ENCODE results near the gene NAPB. TPM values are rescaled to one million over a fixed set of nuclear protein-coding genes. Genes with fewer than 3 reads are reported as not detected.

Gene NAPB
- total RNA-seq, 1 donor from 2014 or later, result 4.0 TPM

GRCh38 chr20:23437126-23437899 lies 16.0 kb upstream of the NAPB start:
- ATAC-seq, result no peak

DNA sequence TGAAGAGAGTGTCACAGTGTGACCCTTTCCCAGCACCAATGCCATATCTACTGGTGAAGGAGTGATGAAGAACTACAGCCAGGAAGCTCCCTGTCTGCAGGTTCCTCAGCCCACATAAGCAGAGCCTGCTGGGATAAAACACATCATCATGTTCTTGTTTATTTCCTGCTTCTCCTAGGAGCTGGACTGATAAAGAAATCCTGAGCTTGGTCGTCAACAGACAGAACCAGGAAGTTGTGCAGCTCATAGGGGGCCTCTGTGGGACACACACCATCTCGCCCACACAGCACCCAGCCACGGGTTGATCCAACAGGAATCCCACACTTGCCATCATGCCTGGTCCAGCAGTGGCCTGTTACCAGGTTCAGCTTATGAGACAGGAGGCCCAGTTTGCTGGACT lies 15.4 kb upstream of the NAPB start:
- no peak for ATAC-seq

DNA sequence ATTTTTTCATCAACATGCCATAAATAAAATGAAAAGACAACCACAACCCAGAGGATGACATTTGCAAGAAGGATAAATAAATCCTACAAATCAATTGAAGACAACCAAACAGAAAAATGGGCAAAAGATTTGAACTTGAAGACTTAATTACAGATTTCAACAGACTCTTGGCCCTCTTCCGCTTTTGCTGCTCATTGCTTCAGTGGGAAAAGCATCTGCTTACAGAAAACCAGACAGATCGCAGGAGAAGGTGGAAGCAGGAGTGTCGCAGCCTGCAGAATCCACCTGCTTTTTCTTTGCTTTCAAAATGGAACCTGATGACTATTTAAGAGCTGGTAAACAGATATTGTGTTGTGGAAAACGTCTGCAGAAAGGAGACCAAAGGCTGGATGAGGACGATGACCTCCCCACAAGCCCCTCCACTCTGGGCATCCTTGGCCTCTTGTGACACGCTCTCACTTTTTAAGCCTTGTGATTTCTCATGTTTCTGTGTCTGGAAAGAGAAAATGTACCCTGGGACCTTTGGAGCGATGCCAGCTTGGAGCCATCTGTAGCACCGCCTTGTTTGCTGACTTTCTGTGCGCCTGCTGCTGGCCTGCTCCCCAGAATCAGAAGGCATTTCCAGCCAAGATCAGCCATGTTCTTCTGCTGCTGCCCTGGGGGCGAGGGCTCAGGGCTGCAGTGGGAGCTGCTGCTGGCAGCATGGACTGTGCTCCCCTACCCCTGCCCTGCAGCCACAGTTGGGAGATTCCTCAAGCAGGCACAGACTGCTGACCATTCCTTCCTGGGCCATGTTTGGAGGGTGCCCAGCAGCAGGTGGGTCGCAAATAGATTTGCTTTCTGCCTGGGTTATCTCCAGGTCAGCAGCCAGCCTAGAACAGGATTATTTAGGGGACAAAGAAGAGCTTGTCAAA lies 14.6 kb upstream of the NAPB start:
- ATAC-seq, result no peak

DNA sequence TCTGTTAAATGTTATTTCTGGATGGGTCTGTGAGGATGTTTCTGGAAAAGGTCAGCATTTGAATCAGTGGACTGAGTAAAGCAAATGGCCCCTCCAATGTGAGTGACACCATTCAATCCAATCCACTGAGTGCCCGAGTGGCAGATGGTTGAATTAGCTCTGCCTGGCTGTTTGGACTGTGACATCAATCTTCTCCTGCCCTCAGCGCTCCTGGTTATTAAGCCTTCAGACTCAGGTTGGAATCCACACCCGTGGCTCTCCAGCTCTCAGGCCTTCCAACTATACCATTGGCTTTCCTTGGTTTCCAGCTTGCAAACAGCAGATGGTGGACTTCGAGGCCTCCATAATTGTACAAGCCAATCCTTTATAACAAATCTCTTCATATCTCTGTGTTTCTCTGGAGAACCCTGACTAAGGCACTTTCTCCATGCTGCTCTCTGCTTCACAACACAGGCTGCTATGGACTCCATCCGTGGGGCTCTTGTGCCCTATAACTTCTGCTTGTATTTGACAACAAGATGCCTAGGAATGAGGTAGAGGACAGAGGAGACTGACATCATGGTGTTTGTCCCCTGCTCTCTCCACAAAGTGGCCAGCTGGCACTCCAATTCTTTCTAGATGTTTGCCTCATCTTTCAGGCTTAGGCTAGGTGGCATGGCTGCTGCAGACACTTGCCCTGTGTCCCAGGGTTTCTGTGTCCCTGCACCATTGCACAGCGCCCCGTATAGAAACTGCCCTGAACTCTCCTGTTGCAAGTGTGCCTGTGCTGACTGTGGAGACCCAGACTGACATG lies 13.4 kb upstream of the NAPB start:
- ATAC-seq, result no peak

DNA sequence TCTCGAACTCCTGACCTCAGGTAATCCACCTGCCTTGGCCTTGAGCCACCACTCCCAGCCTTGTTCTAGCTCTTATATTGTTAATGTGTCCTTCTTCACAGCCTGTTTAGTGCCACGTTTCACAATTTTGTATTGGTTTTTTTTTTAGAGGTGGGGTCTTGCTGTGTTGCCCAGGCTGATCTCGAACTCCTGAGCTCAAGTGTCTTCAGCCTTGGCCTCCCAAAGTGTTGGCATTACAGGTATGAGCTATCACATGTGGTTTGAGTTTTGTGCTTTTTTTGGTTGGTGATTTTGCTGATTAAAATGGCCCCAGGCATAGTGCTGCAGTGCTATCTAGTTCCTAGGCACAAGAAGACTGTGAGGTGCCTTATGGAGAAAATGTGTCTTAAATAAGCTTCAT lies 12.3 kb upstream of the NAPB start:
- ATAC-seq, result no peak

- ATAC-seq, result no peak
These were observed 3.8 kb upstream of the NAPB start for GRCh38 chr20:23425129-23425528.

GRCh38 chr20:23419995-23420901 lies 1.0 kb downstream of the NAPB start:
- peak; percentile 50 for ATAC-seq

GRCh38 chr20:23419657-23419994 lies 1.7 kb downstream of the NAPB start:
- ATAC-seq, result no peak

DNA sequence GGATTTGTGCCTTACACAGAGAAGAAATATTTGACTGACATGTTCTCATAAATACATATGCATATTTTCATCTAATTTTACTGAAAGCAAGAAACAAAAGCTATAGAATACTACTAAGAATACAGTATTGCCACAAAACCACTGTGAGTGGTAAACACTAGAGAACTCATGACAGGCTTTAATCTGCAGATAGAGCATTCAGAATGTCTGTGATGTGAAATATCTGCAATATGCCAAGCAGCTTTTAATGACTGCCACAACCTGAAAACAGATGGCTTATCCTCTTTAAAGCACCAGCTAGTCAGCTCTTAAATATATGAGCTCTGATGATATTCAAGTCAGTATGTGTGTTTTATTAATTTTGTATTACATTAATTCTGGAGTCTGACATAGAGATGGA lies 3.4 kb downstream of the NAPB start:
- ATAC-seq, result no peak

- no peak for ATAC-seq
These were observed 5.2 kb downstream of the NAPB start for GRCh38 chr20:23415959-23416583.

DNA sequence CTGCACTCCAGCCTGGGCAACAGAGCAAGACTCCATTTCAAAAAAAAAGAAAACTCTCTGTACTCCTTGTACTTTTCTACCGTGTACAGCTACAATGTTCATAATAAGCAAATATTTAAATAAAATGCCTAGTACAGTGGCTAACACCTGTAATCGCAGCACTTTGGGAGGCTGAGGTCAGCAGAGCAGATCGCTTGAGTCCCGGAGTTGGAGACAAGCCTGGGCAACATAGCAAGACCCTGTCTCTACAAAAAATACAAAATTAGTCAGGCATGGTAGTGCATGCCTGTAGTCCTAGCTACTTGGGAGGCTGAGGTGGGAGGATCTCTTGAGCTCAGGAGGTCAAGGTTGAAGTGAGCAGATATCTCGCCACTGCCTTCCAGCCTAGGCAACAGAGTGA lies 5.7 kb downstream of the NAPB start:
- ATAC-seq, result no peak

DNA sequence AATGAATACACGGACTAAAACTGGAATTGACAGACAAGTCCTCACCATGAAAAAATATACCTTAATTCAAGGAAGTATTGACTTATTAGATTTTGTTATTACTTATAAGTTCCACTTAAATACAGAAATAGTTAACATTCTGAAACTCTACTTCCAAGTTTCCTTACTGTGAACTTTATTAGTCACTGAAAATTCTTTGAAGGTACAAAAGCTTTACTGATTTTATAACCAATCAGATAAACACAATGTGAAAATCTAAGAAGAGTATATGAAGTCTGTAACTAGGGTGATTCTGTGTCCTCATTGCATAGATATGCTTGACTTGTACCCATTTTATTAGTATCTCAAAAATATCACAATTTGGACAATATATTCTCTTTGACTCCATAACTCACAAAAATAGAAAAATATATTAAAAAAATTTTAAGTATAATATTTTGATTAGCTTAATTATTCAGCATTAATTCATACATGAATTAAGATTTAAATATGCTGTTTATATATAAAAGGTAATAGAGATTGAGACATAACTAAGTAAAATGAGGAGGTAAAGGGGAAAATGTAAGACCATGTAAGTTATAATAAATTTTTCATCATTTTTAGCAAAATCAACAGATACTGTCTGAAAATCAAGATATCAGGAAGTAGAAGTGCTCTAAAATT lies 6.6 kb downstream of the NAPB start:
- no peak for ATAC-seq

DNA sequence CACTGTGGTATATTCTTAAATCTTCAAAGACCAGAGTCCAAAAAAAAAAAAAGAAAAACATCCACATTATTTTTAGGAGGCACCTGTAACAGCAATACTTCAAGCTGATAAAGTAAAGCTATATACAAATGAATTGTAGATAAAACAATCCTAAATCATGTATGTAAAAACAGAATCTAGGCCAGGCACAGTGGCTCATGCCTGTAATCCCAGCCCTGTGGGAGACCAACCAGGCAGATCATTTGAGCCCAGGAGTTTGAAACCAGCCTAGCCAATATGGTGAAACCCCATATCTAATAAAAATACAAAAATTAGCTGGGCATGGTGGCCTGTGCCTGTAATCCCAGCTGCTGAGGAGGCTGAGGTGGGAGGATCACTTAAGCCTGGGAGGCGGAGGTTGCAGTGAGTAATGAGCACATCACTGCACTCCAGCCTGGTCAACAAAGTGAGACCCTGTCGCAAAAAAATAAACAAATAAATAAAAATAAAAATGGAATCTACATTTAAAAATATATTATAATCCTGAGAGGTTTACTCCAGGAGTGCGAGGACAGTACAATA lies 7.3 kb downstream of the NAPB start:
- no peak for ATAC-seq

- no peak for ATAC-seq
These were observed 9.3 kb downstream of the NAPB start for GRCh38 chr20:23412026-23412425.

GRCh38 chr20:23410916-23411695 lies 10.2 kb downstream of the NAPB start:
- ATAC-seq, result no peak

DNA sequence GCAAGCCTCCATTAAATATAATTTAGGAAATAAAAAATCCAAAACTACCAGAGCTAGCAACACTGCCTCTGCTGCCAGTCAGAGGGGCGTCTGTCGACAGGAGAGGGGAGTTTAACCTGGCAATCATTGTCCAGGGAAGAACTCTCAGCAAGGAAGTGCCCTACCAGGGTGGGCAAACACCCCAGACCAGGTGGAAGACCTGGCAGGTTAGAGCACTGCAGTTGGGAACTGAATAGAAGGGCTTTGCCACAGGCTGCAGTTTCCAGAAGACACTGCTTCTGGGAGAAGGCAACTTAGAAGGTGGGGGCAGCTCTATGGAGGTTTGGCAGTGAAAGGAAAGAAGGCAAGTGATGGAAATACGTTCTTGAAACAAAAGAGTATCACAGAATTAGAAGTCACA lies 11.5 kb downstream of the NAPB start:
- ATAC-seq, result no peak

- ATAC-seq, result no peak
These were observed 12.3 kb downstream of the NAPB start for GRCh38 chr20:23408957-23409356.

GRCh38 chr20:23407781-23408464 lies 13.4 kb downstream of the NAPB start:
- no peak for ATAC-seq

DNA sequence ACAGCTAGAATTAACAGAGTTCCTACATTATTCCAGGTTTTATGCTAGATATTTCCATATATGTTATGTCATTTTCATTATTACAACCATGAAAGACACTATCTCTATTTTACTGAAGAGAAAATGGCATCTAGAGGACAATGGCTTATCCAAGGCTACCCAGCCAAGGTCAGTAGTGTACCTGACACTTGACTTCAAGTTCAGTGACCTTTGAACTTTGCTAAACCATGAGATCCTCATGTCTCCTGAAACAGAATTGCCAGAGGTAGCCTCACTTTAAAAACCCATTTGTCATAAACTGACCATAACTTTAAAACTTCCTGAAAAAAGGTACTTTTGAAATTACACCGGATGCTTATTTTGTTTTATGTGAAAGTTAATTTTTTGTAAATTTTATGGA lies 14.4 kb downstream of the NAPB start:
- no peak for ATAC-seq
